GM12801 (cell line): Measurements from ENCODE around the gene PIP5K1A.

Source experiments
- CTCF ChIP-seq: IDR thresholded peaks from one replicate; pipeline ENCODE4 v1.5.1; 2011; ENCODE audit warnings: control low read depth; ENCODE audit not compliant: insufficient read length; ENCODE audit errors: extremely low read depth

Gene PIP5K1A

DNA sequence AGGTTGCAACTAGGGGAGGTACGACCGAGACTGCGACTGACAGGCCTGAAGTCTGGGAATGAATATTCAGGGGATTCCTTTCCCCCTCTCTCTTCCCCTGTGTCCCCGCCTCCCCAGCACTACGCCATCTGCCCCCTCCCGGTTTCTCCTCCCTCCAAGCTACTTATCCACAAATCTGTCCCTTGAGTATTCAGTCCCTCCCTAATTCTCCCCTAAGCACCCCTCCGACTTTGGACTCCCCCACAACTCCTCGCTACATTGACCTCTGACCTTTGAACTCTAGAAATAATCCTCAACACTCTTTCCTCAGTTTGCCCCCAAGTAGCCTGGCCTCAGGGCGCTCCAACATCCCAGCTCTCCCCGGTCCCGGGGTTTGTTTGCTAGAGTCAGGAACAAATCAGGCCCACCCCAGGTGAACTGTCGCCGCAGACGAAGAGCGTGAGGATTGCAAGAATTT, 33.0 kb upstream of the PIP5K1A start:
- no peak for TF ChIP-seq CTCF

DNA sequence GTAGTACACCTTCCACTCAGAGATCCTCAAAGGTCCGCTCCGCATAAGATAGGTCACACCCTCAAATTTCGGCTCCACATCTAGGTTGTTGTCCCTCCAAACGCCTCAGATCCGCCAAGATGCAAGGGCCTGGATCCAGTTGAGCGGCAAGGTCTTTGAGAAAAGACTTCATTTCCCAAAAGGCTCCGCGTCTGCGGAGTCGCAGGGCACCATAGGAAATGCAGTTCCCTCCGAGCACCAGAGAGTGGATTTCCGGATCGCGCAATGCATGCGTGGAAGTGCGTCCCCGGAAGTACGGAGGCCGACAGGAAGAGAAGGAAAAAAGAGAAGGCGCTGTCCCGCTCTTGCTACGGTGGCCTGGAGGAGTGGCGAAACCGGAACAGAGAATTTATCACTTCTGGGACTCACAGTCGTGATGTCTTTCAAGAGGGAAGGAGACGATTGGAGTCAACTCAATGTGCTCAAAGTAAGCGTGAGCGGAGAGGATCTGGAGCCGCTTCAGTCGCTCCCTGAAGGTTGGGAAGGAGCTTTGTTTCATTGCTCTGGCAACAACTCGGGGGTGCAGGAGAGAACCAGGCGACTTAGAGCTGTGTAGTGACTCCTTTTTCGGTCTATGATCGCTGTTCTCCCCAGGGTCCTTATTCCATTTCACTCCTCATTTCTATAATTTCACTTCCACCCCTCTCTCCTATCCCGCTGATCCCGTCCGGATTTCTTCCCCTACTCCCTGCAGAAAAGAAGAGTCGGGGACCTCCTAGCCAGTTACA, 32.4 kb upstream of the PIP5K1A start, which contains the start of the genes LYSMD1 and SCNM1:
TSS of gene LYSMD1 (minus strand) at position 165 of the 767 bp plus-strand sequence. CDS start 644 bp downstream, outside the sequence.
TSS of gene SCNM1 (plus strand) at position 407 of the 767 bp plus-strand sequence. CDS start at position 416, 9 bp downstream.
- TF ChIP-seq CTCF, result no peak

DNA sequence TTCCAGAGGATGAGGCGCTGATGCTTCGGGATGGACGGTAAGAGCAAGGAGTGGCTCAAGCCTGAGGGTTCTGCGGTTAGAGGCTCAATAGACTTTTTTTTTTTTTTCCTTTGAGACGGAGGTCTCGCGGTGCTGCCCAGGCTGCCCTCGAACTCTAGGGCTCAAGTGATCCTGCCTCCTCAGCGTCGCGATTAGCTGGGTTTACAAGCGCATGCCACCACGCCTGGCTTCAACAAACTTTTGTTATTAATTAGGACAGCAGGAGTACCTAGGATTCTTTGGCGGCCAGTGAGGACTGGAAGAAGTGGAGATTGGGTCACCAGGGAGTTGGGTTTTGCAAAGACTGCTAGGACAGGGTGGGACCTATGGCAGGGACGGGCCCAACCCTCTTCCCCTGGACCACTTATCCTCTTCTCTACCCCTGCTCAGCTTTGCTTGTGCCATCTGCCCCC, 31.8 kb upstream of the PIP5K1A start:
- no peak for TF ChIP-seq CTCF

- no peak for TF ChIP-seq CTCF
Measured at GRCh38 chr1:151167116-151167515, 31.2 kb upstream of the PIP5K1A start.

GRCh38 chr1:151171190-151171589, 27.2 kb upstream of the PIP5K1A start:
- no peak for TF ChIP-seq CTCF

DNA sequence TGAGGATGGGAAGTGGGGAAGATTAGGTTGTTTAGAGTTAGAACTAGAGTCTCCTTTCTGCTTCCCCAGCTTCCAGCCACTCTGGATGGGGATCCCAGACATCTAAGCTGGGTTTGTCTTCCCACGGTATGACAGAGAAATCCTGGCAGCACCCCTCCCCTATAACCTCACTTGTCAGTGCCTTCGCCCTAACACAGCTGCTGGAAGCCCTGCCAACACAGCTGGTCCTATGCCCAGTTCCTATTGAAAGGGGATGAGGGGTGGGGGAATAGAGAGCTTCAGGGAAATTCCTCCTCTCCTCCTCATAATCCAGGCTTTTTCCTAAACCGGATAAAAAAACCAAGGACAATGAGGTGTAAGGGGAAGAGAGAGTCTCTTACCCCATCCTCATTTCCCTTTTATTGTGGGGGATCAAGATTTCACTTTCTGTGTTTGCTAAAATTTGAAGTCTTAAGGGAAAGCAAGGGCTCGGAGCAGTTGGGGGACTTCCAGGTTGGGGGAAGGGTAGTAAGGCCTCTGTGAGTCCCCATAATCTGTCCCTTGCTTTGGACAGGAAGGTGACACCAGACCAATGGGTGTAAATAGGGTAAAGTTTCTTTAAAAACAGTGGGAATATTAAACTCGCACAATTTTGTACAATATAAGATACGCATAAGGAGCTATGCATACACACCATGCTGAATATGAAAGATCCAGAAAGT, 23.2 kb upstream of the PIP5K1A start:
- TF ChIP-seq CTCF, result no peak

DNA sequence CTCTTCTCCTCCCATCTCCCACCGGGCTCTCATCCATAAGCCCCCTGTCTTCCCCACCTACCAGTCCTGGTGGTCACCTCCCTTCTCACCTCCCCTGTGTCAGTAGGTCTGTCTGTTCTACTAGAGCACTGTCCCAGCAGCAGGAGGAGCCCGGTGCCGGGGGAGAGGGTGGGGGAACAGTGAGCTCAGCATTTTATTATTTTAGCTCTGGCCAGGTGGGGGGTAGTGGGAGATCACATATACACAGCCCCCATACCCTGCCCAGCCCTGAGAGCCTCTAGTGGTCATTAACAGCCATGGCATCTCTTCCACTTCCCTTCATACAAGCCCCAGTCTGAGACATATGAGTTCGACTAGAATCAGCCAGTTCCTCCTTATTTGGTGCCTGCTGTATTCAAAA, 22.5 kb upstream of the PIP5K1A start, which contains the start of gene TMOD4:
TSS of gene TMOD4 (minus strand) at position 119 of the 400 bp plus-strand sequence. CDS start 1,106 bp downstream, outside the sequence.
- TF ChIP-seq CTCF, result no peak
